ENCODE measurements around the gene ARID4B. TPM values are rescaled to one million over a fixed set of nuclear protein-coding genes. Genes with fewer than 3 reads are reported as not detected.
A peak's percentile ranks its signal among the peaks of the same experiment; 100 is the strongest.

ARID4B gene
- total and polyA plus RNA-seq, 2 of the 13 experiments (the other 11 are each of a cell fraction or from before 2014, with no cell fraction given), result 9.7 to 24.6 TPM

DNA sequence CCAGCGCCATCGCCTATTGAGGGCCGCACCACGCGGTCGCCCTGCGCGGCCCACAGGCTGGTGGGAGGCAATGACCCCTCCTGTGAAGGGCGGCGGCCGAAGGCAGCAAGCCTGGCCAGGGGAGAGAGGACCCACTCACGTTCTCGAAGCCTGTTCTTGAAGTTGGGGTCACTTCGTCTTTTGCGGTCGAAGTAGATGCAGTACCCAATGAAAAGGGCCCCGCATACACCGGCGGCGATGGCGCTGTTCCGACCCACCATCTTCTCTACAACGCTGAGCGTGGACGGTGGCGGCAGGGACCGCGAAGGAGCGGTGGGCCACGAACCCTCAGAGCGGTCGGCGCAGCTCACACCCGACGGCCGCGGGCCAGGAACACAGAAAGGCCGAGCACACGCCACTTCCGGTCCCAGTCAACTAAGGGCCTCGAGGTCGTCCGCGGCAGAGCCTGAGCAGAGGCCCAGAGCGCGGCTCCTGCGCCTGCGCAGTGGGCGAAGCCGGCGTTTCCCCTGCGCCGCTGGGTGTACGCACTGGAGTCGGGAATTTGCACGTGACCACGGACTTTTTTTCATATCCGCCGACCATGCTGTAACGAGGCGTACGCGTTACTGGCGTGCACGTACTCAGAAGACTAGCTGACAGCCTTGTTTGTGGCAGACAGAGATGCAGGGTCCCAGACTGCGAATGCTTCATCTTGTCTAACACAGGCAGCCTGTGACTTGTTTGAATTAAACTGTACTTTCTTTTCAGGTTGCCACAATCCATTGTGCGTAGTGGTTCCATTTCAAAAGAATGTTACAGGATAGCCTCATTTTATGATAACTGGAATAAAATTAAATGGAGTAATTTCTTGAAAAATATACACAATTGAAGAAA is 199.3 kb downstream of the ARID4B start, which contains the start of gene TOMM20 (continued):
- TF ChIP-seq HDAC6 (IDR thresholded peaks at IDR 0.05; ENCODE audit: low read depth, low read length) (no peak), ZNF660 (CRISPR knock-in tag; IDR thresholded peaks at IDR 0.05; ENCODE audit: borderline replicate concordance, low read depth) (no peak), NBN (conservative IDR thresholded peaks at IDR 0.05) (no peak), HNRNPL (IDR thresholded peaks at IDR 0.05; ENCODE audit: low read depth, low read length) (no peak), RFX1 (IDR thresholded peaks at IDR 0.05) (no peak), ZNF737 (CRISPR knock-in tag; IDR thresholded peaks at IDR 0.05; ENCODE audit: borderline replicate concordance) (peak; percentile 89; the same call in 1 of the 2 replicates), SAP130 (CRISPR knock-in tag; IDR thresholded peaks at IDR 0.05; ENCODE audit: low read depth) (peak; percentile 96), ZSCAN25 (CRISPR knock-in tag; IDR thresholded peaks at IDR 0.05) (peak; percentile 18; the same call in 1 of the 2 replicates), JUNB (CRISPR knock-in tag; IDR thresholded peaks at IDR 0.05; ENCODE audit: borderline replicate concordance) (no peak), U2AF2 (IDR thresholded peaks at IDR 0.05; ENCODE audit: low read depth, low read length) (no peak), ZNF891 (CRISPR knock-in tag; IDR thresholded peaks at IDR 0.05) (peak; percentile 96), KLF15 (CRISPR knock-in tag; IDR thresholded peaks at IDR 0.05; ENCODE audit: borderline replicate concordance) (no peak), HDAC2 (CRISPR knock-in tag; IDR thresholded peaks at IDR 0.05) (peak; percentile 77), ZNF382 (CRISPR knock-in tag; IDR thresholded peaks at IDR 0.05; ENCODE audit: borderline replicate concordance) (no peak), NFRKB (IDR thresholded peaks at IDR 0.05) (no peak)
- TF ChIP-seq, protein P1, sequence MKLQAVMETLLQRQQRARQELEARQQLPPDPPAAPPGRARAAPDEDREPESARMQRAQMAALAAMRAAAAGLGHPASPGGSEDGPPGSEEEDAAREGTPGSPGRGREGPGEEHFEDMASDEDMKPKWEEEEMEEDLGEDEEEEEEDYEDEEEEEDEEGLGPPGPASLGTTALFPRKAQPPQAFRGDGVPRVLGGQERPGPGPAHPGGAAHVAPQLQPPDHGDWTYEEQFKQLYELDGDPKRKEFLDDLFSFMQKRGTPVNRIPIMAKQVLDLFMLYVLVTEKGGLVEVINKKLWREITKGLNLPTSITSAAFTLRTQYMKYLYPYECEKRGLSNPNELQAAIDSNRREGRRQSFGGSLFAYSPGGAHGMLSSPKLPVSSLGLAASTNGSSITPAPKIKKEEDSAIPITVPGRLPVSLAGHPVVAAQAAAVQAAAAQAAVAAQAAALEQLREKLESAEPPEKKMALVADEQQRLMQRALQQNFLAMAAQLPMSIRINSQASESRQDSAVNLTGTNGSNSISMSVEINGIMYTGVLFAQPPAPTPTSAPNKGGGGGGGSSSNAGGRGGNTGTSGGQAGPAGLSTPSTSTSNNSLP (IDR thresholded peaks at IDR 0.05; ENCODE audit: low read depth, low read length), result no peak
- TF ChIP-seq, protein P2, sequence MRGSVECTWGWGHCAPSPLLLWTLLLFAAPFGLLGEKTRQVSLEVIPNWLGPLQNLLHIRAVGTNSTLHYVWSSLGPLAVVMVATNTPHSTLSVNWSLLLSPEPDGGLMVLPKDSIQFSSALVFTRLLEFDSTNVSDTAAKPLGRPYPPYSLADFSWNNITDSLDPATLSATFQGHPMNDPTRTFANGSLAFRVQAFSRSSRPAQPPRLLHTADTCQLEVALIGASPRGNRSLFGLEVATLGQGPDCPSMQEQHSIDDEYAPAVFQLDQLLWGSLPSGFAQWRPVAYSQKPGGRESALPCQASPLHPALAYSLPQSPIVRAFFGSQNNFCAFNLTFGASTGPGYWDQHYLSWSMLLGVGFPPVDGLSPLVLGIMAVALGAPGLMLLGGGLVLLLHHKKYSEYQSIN (CRISPR knock-in tag; IDR thresholded peaks at IDR 0.05; ENCODE audit: borderline replicate concordance), result no peak
- TF ChIP-seq, protein P3, sequence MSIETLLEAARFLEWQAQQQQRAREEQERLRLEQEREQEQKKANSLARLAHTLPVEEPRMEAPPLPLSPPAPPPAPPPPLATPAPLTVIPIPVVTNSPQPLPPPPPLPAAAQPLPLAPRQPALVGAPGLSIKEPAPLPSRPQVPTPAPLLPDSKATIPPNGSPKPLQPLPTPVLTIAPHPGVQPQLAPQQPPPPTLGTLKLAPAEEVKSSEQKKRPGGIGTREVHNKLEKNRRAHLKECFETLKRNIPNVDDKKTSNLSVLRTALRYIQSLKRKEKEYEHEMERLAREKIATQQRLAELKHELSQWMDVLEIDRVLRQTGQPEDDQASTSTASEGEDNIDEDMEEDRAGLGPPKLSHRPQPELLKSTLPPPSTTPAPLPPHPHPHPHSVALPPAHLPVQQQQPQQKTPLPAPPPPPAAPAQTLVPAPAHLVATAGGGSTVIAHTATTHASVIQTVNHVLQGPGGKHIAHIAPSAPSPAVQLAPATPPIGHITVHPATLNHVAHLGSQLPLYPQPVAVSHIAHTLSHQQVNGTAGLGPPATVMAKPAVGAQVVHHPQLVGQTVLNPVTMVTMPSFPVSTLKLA (IDR thresholded peaks at IDR 0.05), result peak; percentile 79
- TF ChIP-seq, protein P4, sequence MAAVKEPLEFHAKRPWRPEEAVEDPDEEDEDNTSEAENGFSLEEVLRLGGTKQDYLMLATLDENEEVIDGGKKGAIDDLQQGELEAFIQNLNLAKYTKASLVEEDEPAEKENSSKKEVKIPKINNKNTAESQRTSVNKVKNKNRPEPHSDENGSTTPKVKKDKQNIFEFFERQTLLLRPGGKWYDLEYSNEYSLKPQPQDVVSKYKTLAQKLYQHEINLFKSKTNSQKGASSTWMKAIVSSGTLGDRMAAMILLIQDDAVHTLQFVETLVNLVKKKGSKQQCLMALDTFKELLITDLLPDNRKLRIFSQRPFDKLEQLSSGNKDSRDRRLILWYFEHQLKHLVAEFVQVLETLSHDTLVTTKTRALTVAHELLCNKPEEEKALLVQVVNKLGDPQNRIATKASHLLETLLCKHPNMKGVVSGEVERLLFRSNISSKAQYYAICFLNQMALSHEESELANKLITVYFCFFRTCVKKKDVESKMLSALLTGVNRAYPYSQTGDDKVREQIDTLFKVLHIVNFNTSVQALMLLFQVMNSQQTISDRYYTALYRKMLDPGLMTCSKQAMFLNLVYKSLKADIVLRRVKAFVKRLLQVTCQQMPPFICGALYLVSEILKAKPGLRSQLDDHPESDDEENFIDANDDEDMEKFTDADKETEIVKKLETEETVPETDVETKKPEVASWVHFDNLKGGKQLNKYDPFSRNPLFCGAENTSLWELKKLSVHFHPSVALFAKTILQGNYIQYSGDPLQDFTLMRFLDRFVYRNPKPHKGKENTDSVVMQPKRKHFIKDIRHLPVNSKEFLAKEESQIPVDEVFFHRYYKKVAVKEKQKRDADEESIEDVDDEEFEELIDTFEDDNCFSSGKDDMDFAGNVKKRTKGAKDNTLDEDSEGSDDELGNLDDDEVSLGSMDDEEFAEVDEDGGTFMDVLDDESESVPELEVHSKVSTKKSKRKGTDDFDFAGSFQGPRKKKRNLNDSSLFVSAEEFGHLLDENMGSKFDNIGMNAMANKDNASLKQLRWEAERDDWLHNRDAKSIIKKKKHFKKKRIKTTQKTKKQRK (IDR thresholded peaks at IDR 0.05; ENCODE audit: low read length), result no peak
- TF ChIP-seq, protein P5, sequence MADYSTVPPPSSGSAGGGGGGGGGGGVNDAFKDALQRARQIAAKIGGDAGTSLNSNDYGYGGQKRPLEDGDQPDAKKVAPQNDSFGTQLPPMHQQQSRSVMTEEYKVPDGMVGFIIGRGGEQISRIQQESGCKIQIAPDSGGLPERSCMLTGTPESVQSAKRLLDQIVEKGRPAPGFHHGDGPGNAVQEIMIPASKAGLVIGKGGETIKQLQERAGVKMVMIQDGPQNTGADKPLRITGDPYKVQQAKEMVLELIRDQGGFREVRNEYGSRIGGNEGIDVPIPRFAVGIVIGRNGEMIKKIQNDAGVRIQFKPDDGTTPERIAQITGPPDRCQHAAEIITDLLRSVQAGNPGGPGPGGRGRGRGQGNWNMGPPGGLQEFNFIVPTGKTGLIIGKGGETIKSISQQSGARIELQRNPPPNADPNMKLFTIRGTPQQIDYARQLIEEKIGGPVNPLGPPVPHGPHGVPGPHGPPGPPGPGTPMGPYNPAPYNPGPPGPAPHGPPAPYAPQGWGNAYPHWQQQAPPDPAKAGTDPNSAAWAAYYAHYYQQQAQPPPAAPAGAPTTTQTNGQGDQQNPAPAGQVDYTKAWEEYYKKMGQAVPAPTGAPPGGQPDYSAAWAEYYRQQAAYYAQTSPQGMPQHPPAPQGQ (CRISPR knock-in tag; IDR thresholded peaks at IDR 0.05; ENCODE audit: borderline replicate concordance), result no peak

All from HepG2 (cell line).